GM23248 (cell line): ENCODE measurements around the gene EXOC3L1. TPM values are rescaled to one million over a fixed set of nuclear protein-coding genes. Genes with fewer than 3 reads are reported as not detected.
A peak's percentile ranks its signal among the peaks of the same experiment; 100 is the strongest.

Experiments
- DNase-seq: peaks from one replicate; pipeline ENCODE4 v3.0.0-alpha.2; 2015
- H2AFZ ChIP-seq: fragments of 200-600 bp; sonication (generic); 2 replicates; pipeline ENCODE4 v1.6.1; 2016; ENCODE audit warnings: antibody characterized with exemption
- H3F3A ChIP-seq: fragments of 200-600 bp; sonication (generic); 2 replicates; pipeline ENCODE4 v1.6.1; 2016; ENCODE audit warnings: mild to moderate bottlenecking, antibody characterized with exemption, mixed run types; ENCODE audit not compliant: insufficient read depth
- H3K27ac ChIP-seq: fragments of 200-600 bp; sonication (generic); 2 replicates; pipeline ENCODE4 v1.5.1; 2016; ENCODE audit warnings: mild to moderate bottlenecking
- H3K27me3 ChIP-seq: fragments of 200-600 bp; sonication (generic); replicated peaks from 2 replicates; pipeline ENCODE4 v1.6.1; 2016; ENCODE audit warnings: mild to moderate bottlenecking; ENCODE audit not compliant: insufficient read depth
- H3K36me3 ChIP-seq: fragments of 200-600 bp; sonication (generic); 2 replicates; pipeline ENCODE4 v1.6.1; 2016; ENCODE audit warnings: low read depth, mild to moderate bottlenecking
- H3K4me1 ChIP-seq: fragments of 200-600 bp; sonication (generic); 2 replicates; pipeline ENCODE4 v1.6.1; 2016; ENCODE audit warnings: mild to moderate bottlenecking; ENCODE audit not compliant: insufficient read depth
- H3K4me2 ChIP-seq: fragments of 200-600 bp; sonication (generic); one replicate; pipeline ENCODE4 v1.6.1; 2016; ENCODE audit warnings: mild to moderate bottlenecking; ENCODE audit not compliant: unreplicated experiment
- H3K4me3 ChIP-seq: fragments of 200-600 bp; sonication (generic); 2 replicates; pipeline ENCODE4 v1.5.1; 2016; ENCODE audit warnings: mild to moderate bottlenecking
- H3K79me2 ChIP-seq: fragments of 200-600 bp; sonication (generic); 2 replicates; pipeline ENCODE4 v1.6.1; 2016; ENCODE audit warnings: mild to moderate bottlenecking; ENCODE audit not compliant: insufficient read depth
- H3K9ac ChIP-seq: fragments of 200-600 bp; sonication (generic); 2 replicates; pipeline ENCODE4 v1.6.1; 2016; ENCODE audit warnings: mild to moderate bottlenecking
- H3K9me2 ChIP-seq: fragments of 200-600 bp; sonication (generic); 2 replicates; pipeline ENCODE4 v1.6.1; 2016; ENCODE audit warnings: mixed run types, mild to moderate bottlenecking, moderate library complexity; ENCODE audit not compliant: insufficient read depth
- H3K9me3 ChIP-seq: fragments of 200-600 bp; sonication (generic); one replicate; pipeline ENCODE4 v1.6.1; 2017; ENCODE audit warnings: low read depth
- H4K20me1 ChIP-seq: fragments of 200-600 bp; sonication (generic); 2 replicates; pipeline ENCODE4 v1.6.0; 2016; ENCODE audit not compliant: insufficient read depth
- EZH2 ChIP-seq: fragments of 200-600 bp; sonication (generic); IDR thresholded peaks from 2 replicates; pipeline ENCODE4 v1.6.1; 2018; ENCODE audit warnings: antibody characterized with exemption, mild to moderate bottlenecking; ENCODE audit not compliant: insufficient read depth, poor library complexity, severe bottlenecking
- EZH2phosphoT487 ChIP-seq: fragments of 200-600 bp; sonication (generic); IDR thresholded peaks from 2 replicates; pipeline ENCODE4 v1.6.1; 2018; ENCODE audit warnings: antibody characterized with exemption, moderate library complexity, mild to moderate bottlenecking, low read depth; ENCODE audit not compliant: insufficient read depth
- WGBS, 2 experiments: methylation state at CpG; one replicate each; pipeline ENCODE4 v1.1.6; 2015 to 2017; ENCODE audit warnings: low lambda C conversion rate in 2 of 2, low coverage in 1 of 2; ENCODE audit errors: missing lambda C conversion rate in 2 of 2; 5-methylcytosine and 5-hydroxymethylcytosine counted together
- in situ Hi-C: fragments of 300-500 bp; cut with MboI; formaldehyde crosslinking; loops from 2 replicates; pipeline ENCODE4 v1.15.0; 2020
- polyA plus RNA-seq: library from polyadenylated mRNA; unstranded; fragments of >200 nt; fragmentation: Nextera tagmentation; extraction: Ambion mirVana; gene quantifications from 2 replicates; pipeline ENCODE4 v1.2.1, GENCODE V29; 2016
- total RNA-seq: library from RNA; depleted of rRNA; stranded (reverse); fragments of >200 nt; shearing (Covaris generic); gene quantifications from 2 replicates; pipeline ENCODE4 v1.2.3, GENCODE V29; 2014

EXOC3L1 gene
- total and polyA plus RNA-seq, 2 experiments from 2014 or later, result 0.28 TPM; not detected in 1

GRCh38 chr16:67190448-67191399, 788 bp upstream of the EXOC3L1 start:
- no peak for DNase-seq
- H3K4me2 ChIP-seq, result no peak overlapping the region
- H3K9ac ChIP-seq, result no peak overlapping the region
- H3K36me3 ChIP-seq, result peaks cover 11% of the 10 kb centered on the region; the same call in 1 of the 2 replicates
- no peaks in the 10 kb centered on the region for H3K27me3 ChIP-seq
- no peaks in the 10 kb centered on the region for H3K9me3 ChIP-seq
- 0 out of 2 replicates have a peak overlapping the region, but pooled peaks have one; percentile 36 for H2AFZ ChIP-seq
- TF ChIP-seq EZH2 (no peak), EZH2phosphoT487 (no peak)
- peaks cover 35% of the 10 kb centered on the region for H3K79me2 ChIP-seq
- no peaks in the 10 kb centered on the region for H4K20me1 ChIP-seq
- 78 to 79% methylated on average over 13 of the region's 13 CpGs for WGBS, 2 experiments
- in situ Hi-C loops, result no loop called here
- H3F3A ChIP-seq, result no peaks in the 10 kb centered on the region
- H3K4me1 ChIP-seq, result peaks cover 11% of the 10 kb centered on the region
- no peak overlapping the region for H3K27ac ChIP-seq
- no peak overlapping the region for H3K4me3 ChIP-seq
- no peaks in the 10 kb centered on the region for H3K9me2 ChIP-seq

GRCh38 chr16:67188798-67189197, 1.1 kb downstream of the EXOC3L1 start:
- 90 to 93% methylated on average over 15 of the region's 15 CpGs for WGBS, 2 experiments
- in situ Hi-C loops, result no loop called here
- Histone ChIP-seq H3K9ac (no peak overlapping the region), H3K4me2 (no peak overlapping the region), H3K4me1 (peaks cover 8% of the 10 kb centered on the region), H3K9me2 (no peaks in the 10 kb centered on the region), H3K79me2 (peaks cover 18% of the 10 kb centered on the region), H3K27ac (no peak overlapping the region), H3K36me3 (no peaks in the 10 kb centered on the region; the same call in 1 of the 2 replicates), H3K4me3 (no peak overlapping the region), H4K20me1 (no peaks in the 10 kb centered on the region), H2AFZ (no peak overlapping the region), H3K27me3 (no peaks in the 10 kb centered on the region), H3K9me3 (no peaks in the 10 kb centered on the region), H3F3A (no peaks in the 10 kb centered on the region)
- DNase-seq, result no peak
- TF ChIP-seq EZH2 (no peak), EZH2phosphoT487 (no peak)

- Histone ChIP-seq H3K9me3 (no peaks in the 10 kb centered on the region), H2AFZ (no peak overlapping the region), H3K36me3 (no peaks in the 10 kb centered on the region; the same call in 1 of the 2 replicates), H3F3A (no peaks in the 10 kb centered on the region), H3K9ac (no peak overlapping the region), H3K4me2 (no peak overlapping the region), H3K27ac (no peak overlapping the region), H3K4me3 (no peak overlapping the region), H3K79me2 (peaks cover 14% of the 10 kb centered on the region), H3K4me1 (peaks cover 3% of the 10 kb centered on the region), H3K27me3 (no peaks in the 10 kb centered on the region), H3K9me2 (no peaks in the 10 kb centered on the region), H4K20me1 (no peaks in the 10 kb centered on the region)
- in situ Hi-C loops, result no loop called here
- 54 to 60% methylated on average over 4 of the region's 4 CpGs for WGBS, 2 experiments
- no peak for DNase-seq
- no peak for TF ChIP-seq EZH2phosphoT487
- TF ChIP-seq EZH2, result no peak
Observed at GRCh38 chr16:67188323-67188722, 1.6 kb downstream of the EXOC3L1 start.

GRCh38 chr16:67187175-67187890, 2.6 kb downstream of the EXOC3L1 start:
- DNase-seq, result no peak
- H4K20me1 ChIP-seq, result no peaks in the 10 kb centered on the region
- no peak overlapping the region for H3K9ac ChIP-seq
- H3K9me2 ChIP-seq, result no peaks in the 10 kb centered on the region
- H3K4me3 ChIP-seq, result no peak overlapping the region
- H2AFZ ChIP-seq, result no peak overlapping the region
- H3K36me3 ChIP-seq, result no peaks in the 10 kb centered on the region
- H3F3A ChIP-seq, result peaks cover 10% of the 10 kb centered on the region; the same call in 1 of the 2 replicates
- peaks cover 14% of the 10 kb centered on the region for H3K79me2 ChIP-seq
- H3K4me2 ChIP-seq, result no peak overlapping the region
- H3K27ac ChIP-seq, result no peak overlapping the region
- 81 to 84% methylated on average over 26 of the region's 26 CpGs for WGBS, 2 experiments
- no peaks in the 10 kb centered on the region for H3K9me3 ChIP-seq
- no peaks in the 10 kb centered on the region for H3K27me3 ChIP-seq
- H3K4me1 ChIP-seq, result peaks cover 10% of the 10 kb centered on the region
- in situ Hi-C loops, result no loop called here
- TF ChIP-seq EZH2phosphoT487, result no peak
- no peak for TF ChIP-seq EZH2
